Prostate gland (tissue), 2 donors: ENCODE measurements around the gene HNF1A.

Experiments
- POLR2A ChIP-seq: fragments of 450-650 bp; IDR thresholded peaks from one replicate; pipeline ENCODE4 v1.6.1; 2016; ENCODE audit warnings: antibody characterized with exemption, mild to moderate bottlenecking
- TF ChIP-seq, protein P1 (sequence below), 4 experiments: fragments of 200-600 bp in 2 of 4; fragments of 450-650 bp in 2 of 4; sonication (generic) in 2 of 4; IDR thresholded peaks; 1 replicate in 3 of 4; 2 replicates in 1 of 4; pipeline ENCODE4 v1.5.1; 2016 to 2019; ENCODE audit warnings: antibody characterized with exemption in 4 of 4, mild to moderate bottlenecking in 2 of 4, moderate library complexity in 2 of 4

DNA sequence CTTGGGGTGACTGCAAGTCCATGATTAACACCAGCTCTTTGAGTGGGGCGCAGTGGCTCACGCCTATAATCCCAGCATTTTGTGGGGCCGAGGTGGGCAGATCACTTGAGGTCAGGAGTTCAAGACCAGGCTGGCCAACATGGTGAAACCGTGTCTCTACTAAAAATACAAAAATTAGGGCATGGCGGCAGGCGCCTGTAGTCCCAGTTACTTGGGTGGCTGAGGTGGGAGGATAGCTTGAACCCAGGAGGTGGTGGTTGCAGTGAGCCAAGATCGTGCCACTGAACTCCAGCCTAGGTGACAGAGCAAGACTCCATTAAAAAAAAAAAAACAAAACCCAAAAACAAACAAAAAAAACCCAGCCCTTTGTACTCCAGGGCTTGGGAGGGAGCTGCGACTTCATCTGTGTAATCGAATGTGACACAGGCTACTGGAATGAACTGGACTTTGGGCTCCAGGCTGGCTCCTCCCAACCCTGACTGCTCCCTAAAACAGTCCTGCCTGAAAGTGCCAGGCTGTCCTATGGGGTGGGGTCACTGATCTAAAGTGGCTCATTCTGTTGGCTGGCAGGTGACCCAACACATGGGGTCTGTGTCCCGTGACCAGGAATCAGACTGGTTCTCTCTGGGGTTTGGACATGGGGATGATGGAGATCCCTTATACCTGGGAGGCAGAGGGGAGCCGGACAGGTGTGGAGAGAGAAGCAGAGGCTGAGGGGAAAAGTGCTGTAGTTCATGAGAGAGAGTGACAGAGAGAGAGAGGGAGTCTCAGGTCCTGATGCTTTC is 47.3 kb downstream of the HNF1A start:
- TF ChIP-seq, protein P1, sequence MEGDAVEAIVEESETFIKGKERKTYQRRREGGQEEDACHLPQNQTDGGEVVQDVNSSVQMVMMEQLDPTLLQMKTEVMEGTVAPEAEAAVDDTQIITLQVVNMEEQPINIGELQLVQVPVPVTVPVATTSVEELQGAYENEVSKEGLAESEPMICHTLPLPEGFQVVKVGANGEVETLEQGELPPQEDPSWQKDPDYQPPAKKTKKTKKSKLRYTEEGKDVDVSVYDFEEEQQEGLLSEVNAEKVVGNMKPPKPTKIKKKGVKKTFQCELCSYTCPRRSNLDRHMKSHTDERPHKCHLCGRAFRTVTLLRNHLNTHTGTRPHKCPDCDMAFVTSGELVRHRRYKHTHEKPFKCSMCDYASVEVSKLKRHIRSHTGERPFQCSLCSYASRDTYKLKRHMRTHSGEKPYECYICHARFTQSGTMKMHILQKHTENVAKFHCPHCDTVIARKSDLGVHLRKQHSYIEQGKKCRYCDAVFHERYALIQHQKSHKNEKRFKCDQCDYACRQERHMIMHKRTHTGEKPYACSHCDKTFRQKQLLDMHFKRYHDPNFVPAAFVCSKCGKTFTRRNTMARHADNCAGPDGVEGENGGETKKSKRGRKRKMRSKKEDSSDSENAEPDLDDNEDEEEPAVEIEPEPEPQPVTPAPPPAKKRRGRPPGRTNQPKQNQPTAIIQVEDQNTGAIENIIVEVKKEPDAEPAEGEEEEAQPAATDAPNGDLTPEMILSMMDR (IDR thresholded peaks at IDR 0.05) = no peak
- no peak for TF ChIP-seq POLR2A
